Mucosa of descending colon (tissue), 3 donors: ENCODE data around the gene ANKMY1. TPM values are rescaled to one million over a fixed set of nuclear protein-coding genes. Genes with fewer than 3 reads are reported as not detected.

Experiments
- ATAC-seq: fragments of 200-7000 bp; cut with Tn5 transposase; one replicate; pipeline ENCODE4 v1.9.1; 2020; ENCODE audit warnings: mild to moderate bottlenecking, moderate library complexity
- DNase-seq, 3 donors: peaks; one replicate each; pipeline ENCODE4 v3.0.0-alpha.2; 2020
- H3K36me3 ChIP-seq: fragments of 200-600 bp; one replicate; pipeline ENCODE4 v1.8.0; 2021; ENCODE audit warnings: low read depth, mild to moderate bottlenecking
- H3K4me1 ChIP-seq: fragments of 200-600 bp; one replicate; pipeline ENCODE4 v1.8.0; 2021; ENCODE audit warnings: low read depth, mild to moderate bottlenecking
- H3K4me3 ChIP-seq: fragments of 200-600 bp; one replicate; pipeline ENCODE4 v1.8.0; 2021; ENCODE audit warnings: mild to moderate bottlenecking
- H3K9me3 ChIP-seq: fragments of 200-600 bp; one replicate; pipeline ENCODE4 v1.8.0; 2021; ENCODE audit warnings: mild to moderate bottlenecking
- intact Hi-C, 2 donors: fragments of 100-400 bp; cut with DNase I in 1 of 2; cut with micrococcal nuclease in 1 of 2; formaldehyde crosslinking; loops; one replicate each; pipeline versions ENCODE4 v1.11.0 to v1.11.1; 2022; cut with DNase I, micrococcal nuclease
- total RNA-seq, 3 donors: library from RNA; stranded (reverse); fragmentation: NEBNext Ultra II Directional in 2 of 3; extraction: Animal tissue kit (Norgen Biotek cat#: 25700) in 2 of 3; gene quantifications; one replicate each; pipeline versions ENCODE4 v1.2.1 to v1.2.4, GENCODE V29; 2021 to 2023
- TF ChIP-seq, protein P1 (sequence below): fragments of 200-600 bp; IDR thresholded peaks from one replicate; pipeline ENCODE4 v1.8.0; 2022; ENCODE audit warnings: antibody characterized with exemption, mild to moderate bottlenecking
- donor health status: DM: no; HTN: no; CAD: no; lungs with moderate emphysema.
- donor health status: DM: no; HTN: no; CAD: no.
- donor health status: DM: no; HTN: yes; CAD: no.

Gene ANKMY1
- total RNA-seq, 3 donors from 2014 or later, result 23.0 to 32.7 (median 23.5) TPM

GRCh38 chr2:240440704-240441320, 117.0 kb downstream of the ANKMY1 start:
- no peak for ATAC-seq
- H3K4me3 ChIP-seq, result no peak overlapping the region
- intact Hi-C loops, result no loop called here
- no peaks in the 10 kb centered on the region for H3K36me3 ChIP-seq
- peak in 2 of 3 donors; percentile 13 to 31 for DNase-seq
- no peaks in the 10 kb centered on the region for H3K9me3 ChIP-seq
- TF ChIP-seq, protein P1, sequence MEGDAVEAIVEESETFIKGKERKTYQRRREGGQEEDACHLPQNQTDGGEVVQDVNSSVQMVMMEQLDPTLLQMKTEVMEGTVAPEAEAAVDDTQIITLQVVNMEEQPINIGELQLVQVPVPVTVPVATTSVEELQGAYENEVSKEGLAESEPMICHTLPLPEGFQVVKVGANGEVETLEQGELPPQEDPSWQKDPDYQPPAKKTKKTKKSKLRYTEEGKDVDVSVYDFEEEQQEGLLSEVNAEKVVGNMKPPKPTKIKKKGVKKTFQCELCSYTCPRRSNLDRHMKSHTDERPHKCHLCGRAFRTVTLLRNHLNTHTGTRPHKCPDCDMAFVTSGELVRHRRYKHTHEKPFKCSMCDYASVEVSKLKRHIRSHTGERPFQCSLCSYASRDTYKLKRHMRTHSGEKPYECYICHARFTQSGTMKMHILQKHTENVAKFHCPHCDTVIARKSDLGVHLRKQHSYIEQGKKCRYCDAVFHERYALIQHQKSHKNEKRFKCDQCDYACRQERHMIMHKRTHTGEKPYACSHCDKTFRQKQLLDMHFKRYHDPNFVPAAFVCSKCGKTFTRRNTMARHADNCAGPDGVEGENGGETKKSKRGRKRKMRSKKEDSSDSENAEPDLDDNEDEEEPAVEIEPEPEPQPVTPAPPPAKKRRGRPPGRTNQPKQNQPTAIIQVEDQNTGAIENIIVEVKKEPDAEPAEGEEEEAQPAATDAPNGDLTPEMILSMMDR, result no peak
- peaks cover 15% of the 10 kb centered on the region for H3K4me1 ChIP-seq

DNA sequence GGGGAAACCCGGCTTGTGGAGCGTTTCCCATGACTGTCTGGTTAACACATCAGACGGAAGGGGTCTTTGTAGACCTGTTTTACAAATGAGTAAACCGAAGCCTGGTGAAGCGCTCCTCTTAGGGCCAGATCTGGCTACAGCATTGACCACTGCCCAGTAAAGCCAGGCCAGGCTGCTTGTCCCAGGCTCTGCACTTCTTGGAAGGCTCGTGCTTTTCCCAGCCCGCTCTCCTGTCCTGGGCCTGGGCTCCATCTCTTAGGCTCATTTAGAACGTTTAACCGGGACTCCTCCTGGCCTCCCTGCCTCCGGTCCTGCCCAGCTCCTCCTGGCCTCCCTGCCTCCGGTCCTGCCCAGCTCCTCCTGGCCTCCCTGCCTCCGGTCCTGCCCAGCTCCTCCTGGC, 117.5 kb downstream of the ANKMY1 start:
- peak in 1 of 3 donors; percentile 10 for DNase-seq
- H3K4me1 ChIP-seq, result peaks cover 15% of the 10 kb centered on the region
- H3K9me3 ChIP-seq, result no peaks in the 10 kb centered on the region
- no peak for ATAC-seq
- intact Hi-C loops, result no loop called here
- no peaks in the 10 kb centered on the region for H3K36me3 ChIP-seq
- no peak overlapping the region for H3K4me3 ChIP-seq
- TF ChIP-seq, protein P1, result no peak

DNA sequence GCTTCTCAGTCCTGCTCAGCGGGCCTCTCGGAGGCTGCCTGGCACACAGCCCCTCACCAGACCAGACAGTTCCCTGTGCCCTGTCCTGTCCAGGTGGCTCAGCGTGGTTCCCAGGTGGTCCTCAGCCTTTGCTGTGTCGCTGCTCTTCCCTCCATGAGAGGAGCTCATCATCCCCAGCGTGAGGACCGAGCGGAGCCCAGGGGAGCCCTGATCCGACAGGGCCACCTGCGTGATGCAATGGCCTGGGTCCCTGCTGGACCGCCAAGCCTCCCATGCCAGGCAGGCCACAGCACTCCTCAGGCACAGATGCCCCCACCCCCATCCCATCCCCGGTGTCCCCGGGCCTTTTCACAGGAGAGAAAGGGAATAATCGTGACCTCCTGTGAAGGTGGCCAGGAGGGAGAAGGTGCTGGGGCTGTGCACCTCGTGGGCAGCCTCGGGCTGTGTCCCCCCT, 118.1 kb downstream of the ANKMY1 start:
- intact Hi-C loops, result loop anchor here (2.0 kb wide), 2 partner anchors 207 to 209 kb away; no protein-coding TSS in a partner anchor
- H3K9me3 ChIP-seq, result no peaks in the 10 kb centered on the region

DNA sequence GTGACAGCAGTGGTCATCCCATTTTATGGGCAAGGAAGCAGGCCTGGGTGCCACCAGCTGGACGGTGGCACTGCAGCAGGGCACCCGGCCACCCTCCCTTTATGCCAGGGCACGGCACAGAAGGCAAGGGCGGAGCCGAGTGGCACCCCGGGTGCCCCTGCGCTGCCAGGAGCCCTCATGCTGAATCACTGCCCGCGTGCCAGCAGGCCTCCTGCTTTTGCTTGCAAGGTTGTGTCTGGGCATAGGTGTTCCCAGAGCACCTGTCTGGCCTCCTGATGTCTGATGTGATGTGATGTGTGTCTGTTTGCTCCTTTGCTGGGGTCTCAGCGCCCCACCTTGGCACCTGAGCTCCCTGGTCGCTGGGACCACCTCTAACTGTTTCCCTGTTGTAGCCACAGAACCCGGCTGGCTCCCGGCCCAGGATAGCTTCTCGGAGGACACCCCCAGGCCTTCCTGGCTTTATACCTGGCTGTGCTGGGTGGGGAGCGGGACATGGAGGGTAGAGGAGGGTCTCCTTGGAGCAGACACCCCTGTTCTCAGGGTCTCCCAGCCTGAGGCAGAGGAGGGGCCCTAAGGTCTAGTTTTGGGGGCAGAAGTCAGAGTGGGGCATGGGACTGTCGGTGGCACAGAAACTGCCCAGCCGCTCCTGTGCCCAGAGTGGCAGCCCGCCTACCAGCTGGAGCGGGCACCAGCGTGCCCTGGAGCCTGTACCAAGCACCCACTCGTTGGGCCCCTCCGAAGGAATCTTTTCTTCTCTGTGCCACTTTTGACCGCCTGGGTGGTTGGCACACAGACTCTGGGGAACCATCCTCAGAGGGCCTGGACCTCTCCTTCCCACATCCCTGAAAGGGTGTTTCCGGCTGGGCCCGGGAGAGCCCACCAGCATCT, 118.7 kb downstream of the ANKMY1 start:
- H3K9me3 ChIP-seq, result no peaks in the 10 kb centered on the region
- ATAC-seq, result no peak
- DNase-seq, result peak in 2 of 3 donors; percentile 30 to 43
- TF ChIP-seq, protein P1, result no peak
- intact Hi-C loops, result loop anchor here (2.0 kb wide), 2 partner anchors 206 to 208 kb away; no protein-coding TSS in a partner anchor
- peaks cover 15% of the 10 kb centered on the region for H3K4me1 ChIP-seq
- H3K4me3 ChIP-seq, result no peak overlapping the region
- no peaks in the 10 kb centered on the region for H3K36me3 ChIP-seq

More for the DNA sequence above, 118.1 kb downstream of the ANKMY1 start:
- ATAC-seq (no peak), DNase-seq (peak in 2 of 3 donors; percentile 16 to 47)
- TF ChIP-seq, protein P1, result no peak
- Histone ChIP-seq H3K4me1 (peaks cover 15% of the 10 kb centered on the region), H3K4me3 (no peak overlapping the region), H3K36me3 (no peaks in the 10 kb centered on the region)

DNA sequence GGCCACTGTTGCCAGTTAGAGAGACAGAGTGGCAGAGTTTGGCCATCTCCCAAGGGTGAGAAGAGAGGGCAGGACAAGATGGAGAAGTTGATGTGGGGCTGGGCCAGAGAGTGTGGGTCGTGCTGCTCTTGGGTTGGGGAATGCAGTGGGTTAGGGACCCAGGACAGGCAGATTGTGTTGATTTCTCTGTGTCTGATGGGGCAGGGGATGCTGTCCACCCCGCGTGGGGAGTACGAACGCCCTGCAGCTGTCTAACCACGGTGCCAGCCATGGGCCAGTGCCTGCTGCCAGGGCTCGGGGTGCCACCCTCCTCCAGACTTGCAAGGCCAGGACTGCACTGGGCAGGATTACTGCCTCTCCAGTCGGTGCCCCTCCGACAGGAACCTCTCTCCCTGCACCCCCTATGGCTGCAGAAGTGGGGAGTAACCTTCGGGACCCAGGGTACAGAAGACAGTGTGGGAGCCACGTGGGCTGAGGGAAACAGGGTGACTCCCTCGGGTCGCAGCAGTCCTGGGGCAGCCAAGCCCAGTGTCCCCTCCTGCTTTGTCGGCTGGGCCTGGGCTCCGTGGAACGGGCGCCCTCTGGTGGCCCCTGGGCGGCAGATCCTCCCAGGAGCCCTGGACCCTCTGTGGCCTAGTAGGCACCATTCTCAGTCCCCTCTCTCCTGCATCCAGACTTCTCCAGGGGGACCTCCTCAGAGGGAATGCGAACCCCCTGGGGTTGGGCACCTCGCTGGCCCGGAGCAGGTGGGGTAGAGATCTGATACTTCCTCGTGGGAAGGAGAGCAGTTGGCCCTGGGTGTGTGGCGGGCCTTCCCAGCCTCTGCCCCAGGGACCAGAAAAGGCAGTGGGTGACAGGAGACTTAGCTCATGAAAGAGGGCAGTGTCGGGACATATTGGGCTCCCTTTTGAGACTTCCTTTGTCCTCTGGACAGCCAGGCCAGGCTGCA, 119.7 kb downstream of the ANKMY1 start:
- TF ChIP-seq, protein P1, result peak; percentile 89
- Histone ChIP-seq H3K9me3 (no peaks in the 10 kb centered on the region), H3K4me1 (peaks cover 15% of the 10 kb centered on the region), H3K4me3 (no peak overlapping the region), H3K36me3 (no peaks in the 10 kb centered on the region)
- intact Hi-C loops, result loop anchor here (2.0 kb wide), 2 partner anchors 205 to 207 kb away; no protein-coding TSS in a partner anchor
- peak; percentile 48 for ATAC-seq
- DNase-seq, result peak; percentile 59 to 77 (median 75)
